Fibroblast of lung (primary cell): Measurements from ENCODE around the gene PARD6B.

Source experiments
- EZH2 ChIP-seq: IDR thresholded peaks from 2 replicates; pipeline ENCODE4 v1.5.1; 2012; ENCODE audit warnings: low read length, control low read depth, mild to moderate bottlenecking; ENCODE audit errors: missing control alignments
- TF ChIP-seq, protein P1 (sequence below), 2 donors: IDR thresholded peaks in 1 of 2; conservative IDR thresholded peaks in 1 of 2; 1 replicate in 1 of 2; 2 replicates in 1 of 2; pipeline ENCODE4 v1.5.1; 2011 to 2012; ENCODE audit warnings: low read length in 2 of 2, control low read depth in 1 of 2, inconsistent platforms in 1 of 2, low read depth in 1 of 2, mild to moderate bottlenecking in 1 of 2

GRCh38 chr20:50699688-50700087 is 31.7 kb upstream of the PARD6B start:
- TF ChIP-seq, protein P1, sequence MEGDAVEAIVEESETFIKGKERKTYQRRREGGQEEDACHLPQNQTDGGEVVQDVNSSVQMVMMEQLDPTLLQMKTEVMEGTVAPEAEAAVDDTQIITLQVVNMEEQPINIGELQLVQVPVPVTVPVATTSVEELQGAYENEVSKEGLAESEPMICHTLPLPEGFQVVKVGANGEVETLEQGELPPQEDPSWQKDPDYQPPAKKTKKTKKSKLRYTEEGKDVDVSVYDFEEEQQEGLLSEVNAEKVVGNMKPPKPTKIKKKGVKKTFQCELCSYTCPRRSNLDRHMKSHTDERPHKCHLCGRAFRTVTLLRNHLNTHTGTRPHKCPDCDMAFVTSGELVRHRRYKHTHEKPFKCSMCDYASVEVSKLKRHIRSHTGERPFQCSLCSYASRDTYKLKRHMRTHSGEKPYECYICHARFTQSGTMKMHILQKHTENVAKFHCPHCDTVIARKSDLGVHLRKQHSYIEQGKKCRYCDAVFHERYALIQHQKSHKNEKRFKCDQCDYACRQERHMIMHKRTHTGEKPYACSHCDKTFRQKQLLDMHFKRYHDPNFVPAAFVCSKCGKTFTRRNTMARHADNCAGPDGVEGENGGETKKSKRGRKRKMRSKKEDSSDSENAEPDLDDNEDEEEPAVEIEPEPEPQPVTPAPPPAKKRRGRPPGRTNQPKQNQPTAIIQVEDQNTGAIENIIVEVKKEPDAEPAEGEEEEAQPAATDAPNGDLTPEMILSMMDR (conservative IDR thresholded peaks at IDR 0.05 in 1 of 2, IDR thresholded peaks at IDR 0.05 in 1 of 2; ENCODE audit: low read depth in 1 of 2, low read length in 2 of 2): no peak
- no peak for TF ChIP-seq EZH2
